ENCODE measurements around the gene CARMIL1. TPM values are rescaled to one million over a fixed set of nuclear protein-coding genes. Genes with fewer than 3 reads are reported as not detected.
"Not testable (repeated sequence)": the region's sequence is repeated elsewhere in the genome, so short reads cannot be mapped to it uniquely, and the experiment has no call there.

CARMIL1 gene
- total RNA-seq, 1 donor: 38.7 TPM

GRCh38 chr6:25377664-25378063 is 98.5 kb downstream of the CARMIL1 start:
- TF ChIP-seq CTCF (IDR thresholded peaks at IDR 0.05; ENCODE audit: insufficient read depth, low read length): no peak
- DNase-seq (ENCODE audit: low read depth): no peak
- no peak overlapping the region for H3K4me3 ChIP-seq (ENCODE audit: low read depth, low read length)

- peak; percentile 25 for DNase-seq (ENCODE audit: low read depth)
- no peak for TF ChIP-seq CTCF (IDR thresholded peaks at IDR 0.05; ENCODE audit: insufficient read depth, low read length)
- no peak overlapping the region for H3K4me3 ChIP-seq (ENCODE audit: low read depth, low read length)
These were observed 101.9 kb downstream of the CARMIL1 start for GRCh38 chr6:25381077-25381476.

- not testable (repeated sequence) for DNase-seq (ENCODE audit: low read depth); H3K4me3 ChIP-seq (ENCODE audit: low read depth, low read length)
These were observed 103.3 kb downstream of the CARMIL1 start for GRCh38 chr6:25382476-25382875.

GRCh38 chr6:25384234-25384633 is 105.1 kb downstream of the CARMIL1 start:
- H3K4me3 ChIP-seq (ENCODE audit: low read depth, low read length): no peak overlapping the region
- no peak for DNase-seq (ENCODE audit: low read depth)
- TF ChIP-seq CTCF (IDR thresholded peaks at IDR 0.05; ENCODE audit: insufficient read depth, low read length): no peak

GRCh38 chr6:25384967-25385366 is 105.8 kb downstream of the CARMIL1 start:
- peak; percentile 83 for DNase-seq (ENCODE audit: low read depth)
- no peak overlapping the region for H3K4me3 ChIP-seq (ENCODE audit: low read depth, low read length)
- no peak for TF ChIP-seq CTCF (IDR thresholded peaks at IDR 0.05; ENCODE audit: insufficient read depth, low read length)

- TF ChIP-seq CTCF (IDR thresholded peaks at IDR 0.05; ENCODE audit: insufficient read depth, low read length): no peak
- no peak overlapping the region for H3K4me3 ChIP-seq (ENCODE audit: low read depth, low read length)
These were observed 108.3 kb downstream of the CARMIL1 start for GRCh38 chr6:25387483-25387882.

GRCh38 chr6:25387911-25388310 is 108.7 kb downstream of the CARMIL1 start:
- DNase-seq (ENCODE audit: low read depth): no peak
- no peak for TF ChIP-seq CTCF (IDR thresholded peaks at IDR 0.05; ENCODE audit: insufficient read depth, low read length)
- no peak overlapping the region for H3K4me3 ChIP-seq (ENCODE audit: low read depth, low read length)

More at GRCh38 chr6:25387483-25387882, 108.3 kb downstream of the CARMIL1 start:
- DNase-seq (ENCODE audit: low read depth): no peak
